ENCODE data around the gene NPR2. TPM values are rescaled to one million over a fixed set of nuclear protein-coding genes. Genes with fewer than 3 reads are reported as not detected.

The NPR2 gene
- polyA plus RNA-seq, 3 donors = 0.48 TPM; not detected in 2

DNA sequence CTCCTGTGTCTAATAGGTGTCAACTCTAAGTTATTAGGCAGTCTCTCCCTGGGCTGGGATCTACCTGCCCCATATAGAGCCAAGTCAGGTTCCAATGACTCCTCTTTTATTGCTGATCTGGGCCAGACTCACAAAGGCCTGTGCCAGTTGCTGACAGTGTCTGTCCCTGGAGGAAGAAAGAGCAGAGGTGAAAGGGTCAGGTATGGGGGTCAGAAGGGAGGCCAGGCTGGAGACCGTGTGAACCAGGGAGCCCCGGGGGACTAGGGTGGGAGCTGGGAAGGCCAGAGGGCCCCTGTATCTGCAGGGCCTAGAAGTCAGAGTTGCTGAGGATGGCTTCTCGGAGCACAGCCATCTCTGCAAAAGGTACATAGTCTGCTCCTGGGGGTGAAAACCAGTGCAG is 26.9 kb downstream of the NPR2 start:
- Mint-ChIP-seq H3K4me3 (no peak overlapping the region), H3K4me1 (peaks cover 18% of the 10 kb centered on the region), H3K36me3 (no peaks in the 10 kb centered on the region), H3K27me3 (ENCODE audit: low read depth in 3 of 3) (peaks cover 1 to 8% (median 7%) of the 10 kb centered on the region in 3 donors), H3K27ac (no peak overlapping the region), H3K9me3 (no peaks in the 10 kb centered on the region)
- Histone ChIP-seq H3K4me3 (replicated peaks in 1 of 3; ENCODE audit: low read depth in 2 of 3, low read length in 3 of 3) (no peak overlapping the region), H3K36me3 (replicated peaks in 1 of 2; ENCODE audit: control insufficient read depth in 1 of 2, insufficient read depth in 2 of 2, low read length in 2 of 2) (no peaks in the 10 kb centered on the region), H3K27ac (ENCODE audit: low read depth in 1 of 2, low read length in 2 of 2) (no peak overlapping the region), H2AFZ (ENCODE audit: insufficient read depth, low read depth, low read length, poor library complexity, severe bottlenecking) (no peak overlapping the region), H3K27me3 (ENCODE audit: control insufficient read depth in 2 of 2, insufficient read depth in 2 of 2, low read length in 2 of 2) (no peaks in the 10 kb centered on the region), H3K9me3 (replicated peaks in 1 of 2; ENCODE audit: control insufficient read depth in 1 of 2, insufficient read depth in 1 of 2, low read length in 2 of 2) (no peaks in the 10 kb centered on the region), H3K79me2 (ENCODE audit: insufficient read depth, low read length) (peaks cover 4% of the 10 kb centered on the region), H4K20me1 (ENCODE audit: insufficient read depth, low read length) (no peaks in the 10 kb centered on the region), H3K4me2 (replicated peaks; ENCODE audit: extremely low read depth, low read length, poor library complexity, severe bottlenecking) (no peak overlapping the region), H3K9ac (ENCODE audit: insufficient read depth, low read length, poor library complexity, severe bottlenecking) (no peak overlapping the region), H3K4me1 (ENCODE audit: control insufficient read depth in 1 of 2, insufficient read depth in 2 of 2, low read length in 2 of 2) (peaks cover 17 to 22% of the 10 kb centered on the region in 2 donors)
- WGBS (ENCODE audit: insufficient coverage) = 100% methylated on average over 3 of the region's 3 CpGs
- intact Hi-C loops (cut with micrococcal nuclease) = loop anchor here in 1 of 2 donors (10.0 kb wide), 1 partner anchor 214 kb away; the partner anchor contains the start of gene TESK1
- DNase-seq = no peak
- TF ChIP-seq, protein P1, sequence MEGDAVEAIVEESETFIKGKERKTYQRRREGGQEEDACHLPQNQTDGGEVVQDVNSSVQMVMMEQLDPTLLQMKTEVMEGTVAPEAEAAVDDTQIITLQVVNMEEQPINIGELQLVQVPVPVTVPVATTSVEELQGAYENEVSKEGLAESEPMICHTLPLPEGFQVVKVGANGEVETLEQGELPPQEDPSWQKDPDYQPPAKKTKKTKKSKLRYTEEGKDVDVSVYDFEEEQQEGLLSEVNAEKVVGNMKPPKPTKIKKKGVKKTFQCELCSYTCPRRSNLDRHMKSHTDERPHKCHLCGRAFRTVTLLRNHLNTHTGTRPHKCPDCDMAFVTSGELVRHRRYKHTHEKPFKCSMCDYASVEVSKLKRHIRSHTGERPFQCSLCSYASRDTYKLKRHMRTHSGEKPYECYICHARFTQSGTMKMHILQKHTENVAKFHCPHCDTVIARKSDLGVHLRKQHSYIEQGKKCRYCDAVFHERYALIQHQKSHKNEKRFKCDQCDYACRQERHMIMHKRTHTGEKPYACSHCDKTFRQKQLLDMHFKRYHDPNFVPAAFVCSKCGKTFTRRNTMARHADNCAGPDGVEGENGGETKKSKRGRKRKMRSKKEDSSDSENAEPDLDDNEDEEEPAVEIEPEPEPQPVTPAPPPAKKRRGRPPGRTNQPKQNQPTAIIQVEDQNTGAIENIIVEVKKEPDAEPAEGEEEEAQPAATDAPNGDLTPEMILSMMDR (IDR thresholded peaks at IDR 0.05) = no peak

DNA sequence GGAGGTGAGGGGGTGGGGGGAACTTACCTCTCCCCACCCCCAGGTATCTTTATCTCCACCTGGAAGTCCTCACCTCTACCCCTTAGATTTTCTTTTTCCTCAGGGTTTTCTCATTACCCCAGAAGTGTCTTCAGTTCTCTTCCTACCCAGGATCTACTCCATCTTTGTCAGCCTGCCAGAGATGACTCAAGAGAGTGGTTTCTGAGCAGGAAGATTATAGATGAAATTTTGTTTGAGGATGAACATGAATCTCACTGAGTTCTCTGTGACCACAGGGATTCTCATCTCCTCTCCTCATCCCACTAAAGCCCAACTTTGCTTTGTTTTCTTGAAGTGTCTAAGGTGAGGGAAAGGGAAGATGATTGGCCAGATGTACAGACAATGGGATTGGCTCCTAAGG is 28.7 kb downstream of the NPR2 start:
- H3K27me3 Mint-ChIP-seq (ENCODE audit: low read depth in 3 of 3) = peaks cover 1 to 8% (median 7%) of the 10 kb centered on the region in 3 donors
- H3K27me3 ChIP-seq (ENCODE audit: control insufficient read depth in 2 of 2, insufficient read depth in 2 of 2, low read length in 2 of 2) = no peaks in the 10 kb centered on the region
- no peaks in the 10 kb centered on the region for H3K36me3 ChIP-seq (replicated peaks in 1 of 2; ENCODE audit: control insufficient read depth in 1 of 2, insufficient read depth in 2 of 2, low read length in 2 of 2)
- no peak overlapping the region for H2AFZ ChIP-seq (ENCODE audit: insufficient read depth, low read depth, low read length, poor library complexity, severe bottlenecking)
- peaks cover 8% of the 10 kb centered on the region for H3K4me1 Mint-ChIP-seq
- H3K4me3 Mint-ChIP-seq = no peak overlapping the region
- no peaks in the 10 kb centered on the region for H3K9me3 Mint-ChIP-seq
- H3K79me2 ChIP-seq (ENCODE audit: insufficient read depth, low read length) = no peaks in the 10 kb centered on the region
- no peak overlapping the region for H3K4me3 ChIP-seq (replicated peaks in 1 of 3; ENCODE audit: low read depth in 2 of 3, low read length in 3 of 3)
- no peak overlapping the region for H3K27ac ChIP-seq (ENCODE audit: low read depth in 1 of 2, low read length in 2 of 2)
- no peaks in the 10 kb centered on the region for H4K20me1 ChIP-seq (ENCODE audit: insufficient read depth, low read length)
- DNase-seq = no peak
- H3K27ac Mint-ChIP-seq = no peak overlapping the region
- H3K36me3 Mint-ChIP-seq = no peaks in the 10 kb centered on the region
- H3K9me3 ChIP-seq (replicated peaks in 1 of 2; ENCODE audit: control insufficient read depth in 1 of 2, insufficient read depth in 1 of 2, low read length in 2 of 2) = no peaks in the 10 kb centered on the region
- no peak overlapping the region for H3K4me2 ChIP-seq (replicated peaks; ENCODE audit: extremely low read depth, low read length, poor library complexity, severe bottlenecking)
- intact Hi-C loops (cut with micrococcal nuclease) = no loop called here
- TF ChIP-seq, protein P1 (IDR thresholded peaks at IDR 0.05) = no peak
- peaks cover 5 to 10% of the 10 kb centered on the region in 2 donors for H3K4me1 ChIP-seq (ENCODE audit: control insufficient read depth in 1 of 2, insufficient read depth in 2 of 2, low read length in 2 of 2)
- no peak overlapping the region for H3K9ac ChIP-seq (ENCODE audit: insufficient read depth, low read length, poor library complexity, severe bottlenecking)

All from CD14-positive monocyte (primary cell).